HEK293 (cell line): ENCODE measurements around the gene TRPM2.

Experiments
- CTCF ChIA-PET: fragments of 350-600 bp; formaldehyde crosslinking; extraction: SDS; loops from one replicate; lab custom pipeline; 2021; ENCODE audit warnings: antibody characterized with exemption; lab: Yijun Ruan, JAX
- POLR2A ChIA-PET: fragments of 300-600 bp; formaldehyde crosslinking; extraction: SDS; loops from one replicate; lab custom pipeline; 2020; ENCODE audit warnings: antibody characterized with exemption, inconsistent platforms; lab: Yijun Ruan, JAX
- H3K27ac ChIP-seq: fragments of 200-500 bp; sonication (Bioruptor generic); 2 replicates; pipeline ENCODE4 v1.5.1; 2014; ENCODE audit warnings: low read depth, low read length, control low read depth, inconsistent platforms; ENCODE audit errors: extremely low read depth
- H3K36me3 ChIP-seq, 2 experiments: fragments of 200-500 bp in 1 of 2; sonication (Bioruptor generic) in 1 of 2; 1 replicate in 1 of 2; 2 replicates in 1 of 2; pipeline ENCODE4 v1.5.1; 2014 to 2017; ENCODE audit warnings: inconsistent platforms in 2 of 2, low read length in 2 of 2; ENCODE audit not compliant: control insufficient read depth in 2 of 2, insufficient read depth in 1 of 2
- H3K4me1 ChIP-seq: fragments of 200-500 bp; sonication (Bioruptor generic); 2 replicates; pipeline ENCODE4 v1.5.1; 2014; ENCODE audit warnings: mild to moderate bottlenecking, low read length, inconsistent platforms; ENCODE audit not compliant: control insufficient read depth, insufficient read depth
- H3K4me3 ChIP-seq: 2 replicates; pipeline ENCODE4 v1.5.1; 2011; ENCODE audit warnings: low read depth, mild to moderate bottlenecking, control low read depth, low read length, moderate library complexity
- H3K9me3 ChIP-seq: fragments of 200-500 bp; sonication (Bioruptor generic); 2 replicates; pipeline ENCODE4 v1.5.1; 2014; ENCODE audit warnings: low read depth, low read length, inconsistent platforms; ENCODE audit not compliant: control insufficient read depth, insufficient read depth
- KLF1 ChIP-seq: fragments of 450-650 bp; formaldehyde crosslinking; IDR thresholded peaks from 2 replicates; pipeline ENCODE4 v1.5.1; 2016; ENCODE audit warnings: missing biosample characterization, missing genetic modification characterization
- TCF7L2 ChIP-seq: IDR thresholded peaks from 2 replicates; pipeline ENCODE4 v1.6.1; 2011; ENCODE audit warnings: low read depth, mild to moderate bottlenecking, inconsistent platforms, low read length, moderate library complexity, borderline replicate concordance
- ZFP41 ChIP-seq: fragments of 450-650 bp; formaldehyde crosslinking; IDR thresholded peaks from 2 replicates; pipeline ENCODE4 v1.5.1; 2016; ENCODE audit warnings: missing biosample characterization, missing genetic modification characterization, borderline replicate concordance
- ZIC2 ChIP-seq: fragments of 450-650 bp; formaldehyde crosslinking; IDR thresholded peaks from 2 replicates; pipeline ENCODE4 v1.5.1; 2016; ENCODE audit warnings: missing biosample characterization, missing genetic modification characterization
- ZNF292 ChIP-seq: fragments of 450-650 bp; formaldehyde crosslinking; IDR thresholded peaks from 2 replicates; pipeline ENCODE4 v1.5.1; 2016; ENCODE audit warnings: low read depth, missing biosample characterization, missing genetic modification characterization, borderline replicate concordance
- ZNF426 ChIP-seq: fragments of 450-650 bp; formaldehyde crosslinking; IDR thresholded peaks from 2 replicates; pipeline ENCODE4 v1.5.1; 2017; ENCODE audit warnings: missing biosample characterization, missing genetic modification characterization, mild to moderate bottlenecking, inconsistent platforms, moderate library complexity
- ZNF600 ChIP-seq: fragments of 450-650 bp; formaldehyde crosslinking; IDR thresholded peaks from 2 replicates; pipeline ENCODE4 v1.5.1; 2016; ENCODE audit warnings: missing biosample characterization, missing genetic modification characterization
- ZNF768 ChIP-seq: fragments of 450-650 bp; formaldehyde crosslinking; IDR thresholded peaks from 2 replicates; pipeline ENCODE4 v1.5.1; 2018; ENCODE audit warnings: missing biosample characterization, mild to moderate bottlenecking, missing genetic modification characterization
- ZNF776 ChIP-seq: fragments of 450-650 bp; formaldehyde crosslinking; IDR thresholded peaks from 2 replicates; pipeline ENCODE4 v1.5.0; 2017; ENCODE audit warnings: missing biosample characterization, missing genetic modification characterization, borderline replicate concordance
- TF ChIP-seq, protein P1 (sequence below): fragments of 450-650 bp; formaldehyde crosslinking; IDR thresholded peaks from 2 replicates; pipeline ENCODE4 v1.5.1; 2016; ENCODE audit warnings: missing biosample characterization, missing genetic modification characterization
- TF ChIP-seq, protein P2 (sequence below): fragments of 450-650 bp; formaldehyde crosslinking; IDR thresholded peaks from 2 replicates; pipeline ENCODE4 v1.5.1; 2017; ENCODE audit warnings: missing biosample characterization, missing genetic modification characterization
- TF ChIP-seq, protein P3 (sequence below): fragments of 450-650 bp; formaldehyde crosslinking; optimal IDR thresholded peaks from 2 replicates; pipeline ENCODE3; 2016; ENCODE audit warnings: missing biosample characterization, mild to moderate bottlenecking, missing genetic modification characterization
- TF ChIP-seq, protein P4 (sequence below): fragments of 450-650 bp; formaldehyde crosslinking; IDR thresholded peaks from 2 replicates; pipeline ENCODE4 v1.5.0; 2017; ENCODE audit warnings: missing biosample characterization, missing genetic modification characterization, borderline replicate concordance
- TF ChIP-seq, protein P5 (sequence below): fragments of 450-650 bp; formaldehyde crosslinking; IDR thresholded peaks from 2 replicates; pipeline ENCODE4 v1.5.1; 2017; ENCODE audit warnings: missing biosample characterization, missing genetic modification characterization
- TF ChIP-seq, protein P6 (sequence below): fragments of 450-650 bp; formaldehyde crosslinking; IDR thresholded peaks from 2 replicates; pipeline ENCODE4; 2016; ENCODE audit warnings: missing biosample characterization, missing genetic modification characterization

The TRPM2 gene

DNA sequence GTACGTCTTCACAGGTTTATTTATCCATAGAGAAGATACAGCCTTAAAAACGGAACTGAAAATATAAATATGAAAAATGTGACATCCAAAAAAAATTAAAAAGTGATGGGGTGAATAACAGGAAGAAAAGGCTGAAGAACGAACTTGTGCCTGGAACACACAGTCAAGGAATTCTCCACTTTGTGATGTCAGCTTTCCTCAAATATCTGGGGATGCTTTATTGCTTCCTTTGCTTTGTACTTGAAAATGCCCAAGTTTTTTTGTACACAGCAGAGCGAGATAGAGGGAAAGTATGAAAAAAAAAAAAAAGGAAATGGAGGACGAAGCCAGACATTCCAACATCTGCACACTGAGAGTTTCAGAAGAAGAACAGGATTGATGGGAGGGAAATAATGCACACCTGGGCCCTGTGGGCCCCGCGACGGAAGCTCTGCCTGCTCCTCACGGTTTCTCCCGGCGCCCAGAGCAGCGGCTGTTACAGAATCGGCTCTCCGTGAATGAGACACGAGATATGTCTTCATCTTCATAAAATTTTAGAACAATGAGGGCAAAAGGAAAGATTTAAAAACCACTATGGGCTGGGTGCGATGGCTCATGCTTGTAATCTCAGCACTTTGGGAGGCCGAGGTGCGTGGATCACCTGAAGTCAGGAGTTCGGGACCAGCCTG is 91.9 kb downstream of the TRPM2 start (continued):
- no peak for TF ChIP-seq TCF7L2
- TF ChIP-seq, protein P1, sequence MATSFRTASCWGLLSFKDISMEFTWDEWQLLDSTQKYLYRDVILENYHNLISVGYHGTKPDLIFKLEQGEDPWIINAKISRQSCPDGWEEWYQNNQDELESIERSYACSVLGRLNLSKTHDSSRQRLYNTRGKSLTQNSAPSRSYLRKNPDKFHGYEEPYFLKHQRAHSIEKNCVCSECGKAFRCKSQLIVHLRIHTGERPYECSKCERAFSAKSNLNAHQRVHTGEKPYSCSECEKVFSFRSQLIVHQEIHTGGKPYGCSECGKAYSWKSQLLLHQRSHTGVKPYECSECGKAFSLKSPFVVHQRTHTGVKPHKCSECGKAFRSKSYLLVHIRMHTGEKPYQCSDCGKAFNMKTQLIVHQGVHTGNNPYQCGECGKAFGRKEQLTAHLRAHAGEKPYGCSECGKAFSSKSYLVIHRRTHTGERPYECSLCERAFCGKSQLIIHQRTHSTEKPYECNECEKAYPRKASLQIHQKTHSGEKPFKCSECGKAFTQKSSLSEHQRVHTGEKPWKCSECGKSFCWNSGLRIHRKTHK (tag by site-specific recombination): no peak
- no peak for TF ChIP-seq ZNF600 (tag by site-specific recombination)
- TF ChIP-seq, protein P2, sequence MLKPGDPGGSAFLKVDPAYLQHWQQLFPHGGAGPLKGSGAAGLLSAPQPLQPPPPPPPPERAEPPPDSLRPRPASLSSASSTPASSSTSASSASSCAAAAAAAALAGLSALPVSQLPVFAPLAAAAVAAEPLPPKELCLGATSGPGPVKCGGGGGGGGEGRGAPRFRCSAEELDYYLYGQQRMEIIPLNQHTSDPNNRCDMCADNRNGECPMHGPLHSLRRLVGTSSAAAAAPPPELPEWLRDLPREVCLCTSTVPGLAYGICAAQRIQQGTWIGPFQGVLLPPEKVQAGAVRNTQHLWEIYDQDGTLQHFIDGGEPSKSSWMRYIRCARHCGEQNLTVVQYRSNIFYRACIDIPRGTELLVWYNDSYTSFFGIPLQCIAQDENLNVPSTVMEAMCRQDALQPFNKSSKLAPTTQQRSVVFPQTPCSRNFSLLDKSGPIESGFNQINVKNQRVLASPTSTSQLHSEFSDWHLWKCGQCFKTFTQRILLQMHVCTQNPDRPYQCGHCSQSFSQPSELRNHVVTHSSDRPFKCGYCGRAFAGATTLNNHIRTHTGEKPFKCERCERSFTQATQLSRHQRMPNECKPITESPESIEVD (tag by site-specific recombination): no peak
- no peak for TF ChIP-seq ZNF768
- no peak for TF ChIP-seq KLF1 (tag by site-specific recombination)
- TF ChIP-seq, all 188 proteins: peak for 0

DNA sequence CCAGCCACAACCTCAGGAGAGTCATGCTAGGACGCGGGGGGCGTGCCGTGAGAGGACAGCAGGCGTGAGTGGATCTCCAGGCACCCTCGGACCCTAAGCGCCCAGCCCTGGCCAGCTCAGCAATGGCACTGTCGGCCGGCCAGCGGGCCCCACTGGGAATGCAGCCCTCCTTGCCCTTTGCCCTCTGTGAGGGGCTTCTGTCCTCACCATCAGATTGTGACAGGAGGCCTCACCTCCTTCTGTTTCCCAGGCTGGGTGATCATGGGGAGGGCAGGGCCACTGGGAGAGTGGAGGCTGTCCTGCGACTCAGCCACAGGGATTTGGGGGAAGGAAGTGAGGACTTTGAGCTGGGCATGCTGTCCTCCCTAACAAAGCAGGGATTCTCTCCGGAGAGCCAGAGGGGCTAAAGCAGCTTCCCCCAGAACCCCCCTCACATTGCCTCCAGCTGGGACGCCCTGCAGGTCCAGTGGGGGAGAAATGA is 95.3 kb downstream of the TRPM2 start:
- no peak overlapping the region for H3K27ac ChIP-seq
- H3K4me1 ChIP-seq: no peaks in the 10 kb centered on the region
- H3K36me3 ChIP-seq: no peaks in the 10 kb centered on the region
- no peak overlapping the region for H3K4me3 ChIP-seq
- no peaks in the 10 kb centered on the region for H3K9me3 ChIP-seq
- CTCF ChIA-PET: no interaction called here
- POLR2A ChIA-PET: no interaction called here
- TF ChIP-seq ZIC2 (tag by site-specific recombination) (peak; percentile 48; the same call in 1 of the 2 replicates), ZFP41 (tag by site-specific recombination) (no peak), ZNF426 (tag by site-specific recombination) (no peak), ZNF776 (tag by site-specific recombination) (no peak), ZNF292 (tag by site-specific recombination) (no peak)
- TF ChIP-seq, protein P3, sequence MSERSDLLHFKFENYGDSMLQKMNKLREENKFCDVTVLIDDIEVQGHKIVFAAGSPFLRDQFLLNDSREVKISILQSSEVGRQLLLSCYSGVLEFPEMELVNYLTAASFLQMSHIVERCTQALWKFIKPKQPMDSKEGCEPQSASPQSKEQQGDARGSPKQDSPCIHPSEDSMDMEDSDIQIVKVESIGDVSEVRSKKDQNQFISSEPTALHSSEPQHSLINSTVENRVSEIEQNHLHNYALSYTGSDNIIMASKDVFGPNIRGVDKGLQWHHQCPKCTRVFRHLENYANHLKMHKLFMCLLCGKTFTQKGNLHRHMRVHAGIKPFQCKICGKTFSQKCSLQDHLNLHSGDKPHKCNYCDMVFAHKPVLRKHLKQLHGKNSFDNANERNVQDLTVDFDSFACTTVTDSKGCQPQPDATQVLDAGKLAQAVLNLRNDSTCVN: no peak
- TF ChIP-seq, protein P4, sequence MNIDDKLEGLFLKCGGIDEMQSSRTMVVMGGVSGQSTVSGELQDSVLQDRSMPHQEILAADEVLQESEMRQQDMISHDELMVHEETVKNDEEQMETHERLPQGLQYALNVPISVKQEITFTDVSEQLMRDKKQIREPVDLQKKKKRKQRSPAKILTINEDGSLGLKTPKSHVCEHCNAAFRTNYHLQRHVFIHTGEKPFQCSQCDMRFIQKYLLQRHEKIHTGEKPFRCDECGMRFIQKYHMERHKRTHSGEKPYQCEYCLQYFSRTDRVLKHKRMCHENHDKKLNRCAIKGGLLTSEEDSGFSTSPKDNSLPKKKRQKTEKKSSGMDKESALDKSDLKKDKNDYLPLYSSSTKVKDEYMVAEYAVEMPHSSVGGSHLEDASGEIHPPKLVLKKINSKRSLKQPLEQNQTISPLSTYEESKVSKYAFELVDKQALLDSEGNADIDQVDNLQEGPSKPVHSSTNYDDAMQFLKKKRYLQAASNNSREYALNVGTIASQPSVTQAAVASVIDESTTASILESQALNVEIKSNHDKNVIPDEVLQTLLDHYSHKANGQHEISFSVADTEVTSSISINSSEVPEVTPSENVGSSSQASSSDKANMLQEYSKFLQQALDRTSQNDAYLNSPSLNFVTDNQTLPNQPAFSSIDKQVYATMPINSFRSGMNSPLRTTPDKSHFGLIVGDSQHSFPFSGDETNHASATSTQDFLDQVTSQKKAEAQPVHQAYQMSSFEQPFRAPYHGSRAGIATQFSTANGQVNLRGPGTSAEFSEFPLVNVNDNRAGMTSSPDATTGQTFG (tag by site-specific recombination): no peak
- TF ChIP-seq, protein P5, sequence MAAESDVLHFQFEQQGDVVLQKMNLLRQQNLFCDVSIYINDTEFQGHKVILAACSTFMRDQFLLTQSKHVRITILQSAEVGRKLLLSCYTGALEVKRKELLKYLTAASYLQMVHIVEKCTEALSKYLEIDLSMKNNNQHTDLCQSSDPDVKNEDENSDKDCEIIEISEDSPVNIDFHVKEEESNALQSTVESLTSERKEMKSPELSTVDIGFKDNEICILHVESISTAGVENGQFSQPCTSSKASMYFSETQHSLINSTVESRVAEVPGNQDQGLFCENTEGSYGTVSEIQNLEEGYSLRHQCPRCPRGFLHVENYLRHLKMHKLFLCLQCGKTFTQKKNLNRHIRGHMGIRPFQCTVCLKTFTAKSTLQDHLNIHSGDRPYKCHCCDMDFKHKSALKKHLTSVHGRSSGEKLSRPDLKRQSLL: no peak
- TF ChIP-seq, protein P6, sequence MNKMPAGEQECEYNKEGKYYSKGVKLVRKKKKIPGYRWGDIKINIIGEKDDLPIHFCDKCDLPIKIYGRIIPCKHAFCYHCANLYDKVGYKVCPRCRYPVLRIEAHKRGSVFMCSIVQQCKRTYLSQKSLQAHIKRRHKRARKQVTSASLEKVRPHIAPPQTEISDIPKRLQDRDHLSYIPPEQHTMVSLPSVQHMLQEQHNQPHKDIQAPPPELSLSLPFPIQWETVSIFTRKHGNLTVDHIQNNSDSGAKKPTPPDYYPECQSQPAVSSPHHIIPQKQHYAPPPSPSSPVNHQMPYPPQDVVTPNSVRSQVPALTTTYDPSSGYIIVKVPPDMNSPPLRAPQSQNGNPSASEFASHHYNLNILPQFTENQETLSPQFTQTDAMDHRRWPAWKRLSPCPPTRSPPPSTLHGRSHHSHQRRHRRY: no peak
- TF ChIP-seq, all 188 proteins: peak for 1
